Left renal cortex interstitium (tissue), 4 donors: ENCODE results near the gene JMJD4. TPM values are rescaled to one million over a fixed set of nuclear protein-coding genes. Genes with fewer than 3 reads are reported as not detected.

Experiments
- DNase-seq, 4 donors: peaks; one replicate each; pipeline ENCODE4 v3.0.0-alpha.2; 2013; ENCODE audit warnings: low read depth in 4 of 4, low spot score in 2 of 4, missing footprints in 1 of 4
- polyA plus RNA-seq, 4 donors: library from polyadenylated mRNA; unstranded; fragments of 120-200 nt; gene quantifications; one replicate each; pipeline ENCODE4 v1.2.1, GENCODE V29; 2013; ENCODE audit not compliant: insufficient read length in 4 of 4

The JMJD4 gene
- polyA plus RNA-seq, 4 donors: 15.7 to 22.4 (median 19.1) TPM

- no peak for DNase-seq
Measured at GRCh38 chr1:227769047-227769935, 34.2 kb upstream of the JMJD4 start.

DNA sequence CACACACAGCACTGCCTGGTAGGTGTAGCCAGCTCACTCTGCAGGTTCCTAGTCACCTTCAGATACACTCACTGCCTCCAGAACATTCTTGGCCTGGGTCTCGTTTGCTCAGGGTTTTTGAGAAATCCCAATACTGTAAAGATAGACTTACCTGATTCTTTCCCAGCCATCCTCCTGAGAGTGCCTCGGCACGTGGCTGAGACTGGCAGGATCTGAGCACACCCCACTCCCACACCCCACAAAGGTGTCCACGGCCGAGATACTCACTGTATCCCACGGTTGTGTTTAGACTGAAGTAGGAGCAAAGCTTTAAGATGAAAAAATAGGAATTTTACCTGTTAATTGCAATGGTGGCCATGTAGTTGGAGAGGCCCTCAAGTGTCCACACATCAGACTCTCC lies 33.5 kb upstream of the JMJD4 start:
- DNase-seq: no peak

GRCh38 chr1:227768125-227768439 lies 33.0 kb upstream of the JMJD4 start:
- no peak for DNase-seq

GRCh38 chr1:227767401-227768124 lies 32.5 kb upstream of the JMJD4 start:
- DNase-seq: no peak

DNA sequence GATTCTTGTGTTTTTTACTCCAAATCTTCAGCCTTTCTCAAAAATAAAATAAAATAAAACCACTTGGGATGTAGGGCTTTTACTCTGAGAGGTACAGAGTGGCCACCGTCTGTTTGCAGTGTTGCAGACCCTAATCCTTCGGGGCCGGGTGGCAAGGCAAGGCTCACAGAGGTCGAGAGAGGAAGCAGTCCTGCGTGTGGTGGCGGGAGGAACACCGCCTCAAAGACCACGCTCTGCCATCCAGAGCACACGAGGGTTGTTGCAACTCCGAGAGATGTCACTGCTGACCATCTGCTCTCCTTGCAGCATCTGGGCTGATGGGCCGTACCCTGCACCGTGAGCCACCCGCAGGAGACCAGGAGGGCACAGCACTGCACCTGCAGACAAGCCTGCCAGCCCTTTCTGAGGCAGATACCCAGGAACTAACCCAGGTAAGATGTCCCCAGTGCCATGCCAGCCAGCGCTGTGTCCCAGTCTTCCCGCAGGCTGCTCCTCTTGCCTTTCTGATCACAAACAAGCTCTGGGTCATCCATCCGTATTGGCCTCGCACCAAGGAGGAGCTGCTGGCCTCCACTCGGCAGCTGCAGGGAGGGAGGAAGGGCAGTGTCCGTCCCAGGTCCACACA lies 31.7 kb upstream of the JMJD4 start:
- no peak for DNase-seq

DNA sequence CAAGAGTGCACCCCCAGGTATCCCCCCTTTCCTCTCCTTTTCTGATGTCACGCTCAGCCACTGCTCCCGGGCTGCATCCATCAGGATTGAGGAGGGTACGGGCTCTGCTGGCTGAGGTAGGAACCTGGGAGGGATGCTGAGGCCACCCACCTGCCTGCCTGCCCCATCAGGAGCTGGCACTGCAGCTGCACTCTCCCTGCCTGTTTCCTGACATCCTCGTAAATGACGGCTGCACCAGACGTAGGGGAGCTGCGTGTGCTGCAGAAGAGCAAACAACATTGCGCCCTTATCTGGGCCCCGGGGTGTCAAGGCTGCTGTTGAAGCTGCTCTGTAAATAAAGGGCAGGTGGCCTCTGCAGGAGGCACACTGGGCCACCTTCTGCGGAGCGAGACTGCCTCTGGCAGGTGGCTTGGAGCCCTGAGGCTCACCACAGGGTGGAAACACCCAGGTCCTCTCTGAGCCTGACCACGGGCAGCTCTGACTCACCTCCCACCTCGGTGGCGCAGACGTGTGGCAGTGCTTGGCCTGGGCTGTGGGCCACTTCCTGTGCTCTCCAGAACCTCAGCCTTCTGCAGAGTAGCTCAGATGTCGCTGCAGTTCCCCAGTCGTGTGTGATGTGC lies 31.0 kb upstream of the JMJD4 start:
- no peak for DNase-seq

GRCh38 chr1:227765261-227766014 lies 30.3 kb upstream of the JMJD4 start:
- no peak for DNase-seq

DNA sequence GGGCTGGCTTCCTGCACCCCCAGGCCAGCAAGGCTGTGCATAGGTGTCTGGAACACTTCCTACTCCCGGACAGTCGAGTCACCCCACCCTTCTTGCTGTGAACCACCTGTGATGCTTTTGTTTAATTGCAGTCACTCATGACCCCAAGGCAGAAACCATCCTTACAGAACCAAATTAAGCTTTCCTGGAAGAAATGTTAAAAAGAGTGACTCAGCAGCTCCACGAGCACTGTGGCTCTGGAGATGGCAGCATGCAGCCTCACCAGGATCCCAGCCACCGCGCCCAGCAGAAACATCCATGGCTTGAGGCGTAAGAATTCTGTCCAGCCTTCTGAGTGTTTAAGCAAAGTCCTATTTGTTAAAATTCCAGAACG lies 28.9 kb upstream of the JMJD4 start:
- DNase-seq: no peak

- DNase-seq: no peak
Measured at GRCh38 chr1:227763246-227764018, 28.3 kb upstream of the JMJD4 start.

DNA sequence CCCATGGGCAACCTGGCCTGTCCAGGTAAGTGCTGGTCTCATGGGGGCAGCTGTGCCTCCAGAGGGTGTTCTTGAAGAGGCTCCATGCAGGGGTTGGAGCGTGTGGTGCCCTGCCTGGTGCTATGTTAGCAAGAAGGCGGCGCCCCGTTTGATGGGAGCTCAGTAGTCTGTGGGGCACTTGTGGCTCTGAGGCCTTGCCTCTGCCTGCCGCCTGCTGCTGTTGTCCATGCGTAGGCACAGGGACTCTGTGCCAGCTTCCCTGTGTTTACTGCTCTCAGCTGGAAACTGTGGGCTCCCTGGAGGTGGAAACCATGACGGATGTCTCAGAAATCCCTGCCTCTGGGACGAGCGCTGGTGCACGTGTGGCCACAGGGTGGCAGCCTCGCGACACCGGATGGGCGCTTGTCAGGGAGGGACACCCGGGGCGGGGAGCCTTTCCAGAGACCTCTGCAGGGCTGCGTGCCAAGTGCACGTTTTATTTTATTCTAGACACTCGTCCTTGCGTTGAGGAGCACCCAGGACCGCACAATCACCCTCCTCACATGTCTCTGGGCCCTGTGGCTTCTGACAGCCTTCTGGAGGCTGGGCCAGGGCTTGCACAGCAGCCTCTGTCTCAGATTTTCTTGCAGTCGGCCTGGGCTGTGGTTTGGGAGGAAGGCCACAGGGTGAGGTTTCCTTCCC lies 27.3 kb upstream of the JMJD4 start:
- DNase-seq: peak in 1 of 4 donors; percentile 58

- no peak for DNase-seq
Measured at GRCh38 chr1:227761621-227762230, 26.6 kb upstream of the JMJD4 start.

DNA sequence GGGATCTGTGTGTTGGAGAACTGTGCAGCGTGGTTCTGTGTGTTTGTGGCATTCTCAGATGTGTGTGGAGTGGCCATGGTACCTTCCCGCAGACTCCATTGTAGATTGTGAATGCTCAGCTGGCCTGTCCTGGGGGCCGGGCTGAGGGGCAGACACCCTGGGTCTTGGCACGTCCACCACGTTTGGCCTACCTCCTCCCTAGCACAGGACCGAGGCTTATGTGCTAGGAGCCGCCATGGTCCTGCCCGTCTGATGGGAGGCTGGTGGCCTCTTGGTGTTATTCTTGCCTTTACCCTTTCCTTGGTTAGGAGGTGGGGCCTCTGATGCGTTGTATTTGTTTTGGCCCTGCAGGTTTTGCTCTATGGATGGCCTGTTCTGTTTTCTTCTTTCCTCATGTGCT lies 25.3 kb upstream of the JMJD4 start:
- DNase-seq: no peak

DNA sequence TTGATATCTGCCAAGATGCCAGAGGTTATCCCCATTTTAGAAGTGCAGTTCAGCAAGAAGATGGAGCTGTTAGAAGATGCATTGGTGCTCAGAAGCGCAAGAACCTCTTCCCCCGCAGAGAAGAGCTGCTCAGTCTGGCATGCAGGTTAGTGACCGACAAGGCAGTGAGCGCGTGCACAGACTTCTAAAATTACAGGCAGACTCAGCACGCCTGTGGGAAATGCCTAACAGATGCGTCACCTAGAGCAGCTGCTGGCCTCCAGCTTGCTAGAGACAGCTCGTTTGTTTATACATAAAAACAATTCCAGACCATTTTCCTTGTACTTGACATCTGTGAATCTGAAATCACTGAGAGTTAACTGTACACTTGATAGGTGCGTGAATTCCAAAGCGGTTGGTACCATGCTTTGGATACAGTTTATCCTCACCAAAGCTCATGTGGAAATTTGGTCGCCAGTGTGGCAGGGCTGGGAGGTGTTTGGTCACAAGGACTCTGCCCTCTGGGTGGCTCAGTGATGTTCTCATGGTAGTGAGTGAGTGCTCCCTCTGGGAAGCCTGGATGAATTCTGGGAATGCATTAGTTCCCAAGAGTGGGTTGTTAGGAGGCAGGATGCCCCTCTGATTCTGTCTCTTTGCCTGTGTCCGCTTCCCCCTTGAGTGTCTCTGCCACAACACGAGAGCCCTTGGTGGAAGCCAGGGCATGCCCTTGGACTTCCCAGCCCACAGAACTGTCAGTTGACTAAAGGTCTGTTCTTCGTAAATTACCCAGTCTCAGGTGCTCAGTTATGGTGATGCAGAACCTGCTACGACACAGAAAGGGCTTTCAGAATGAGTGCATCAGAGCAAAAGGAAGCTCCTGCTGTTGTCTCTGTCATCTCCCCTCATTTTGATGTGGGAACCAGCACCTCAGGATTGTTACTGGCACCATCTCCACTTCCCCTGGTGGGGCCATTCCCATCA lies 24.5 kb upstream of the JMJD4 start:
- DNase-seq: no peak

- no peak for DNase-seq
Measured at GRCh38 chr1:227758366-227758765, 23.3 kb upstream of the JMJD4 start.

DNA sequence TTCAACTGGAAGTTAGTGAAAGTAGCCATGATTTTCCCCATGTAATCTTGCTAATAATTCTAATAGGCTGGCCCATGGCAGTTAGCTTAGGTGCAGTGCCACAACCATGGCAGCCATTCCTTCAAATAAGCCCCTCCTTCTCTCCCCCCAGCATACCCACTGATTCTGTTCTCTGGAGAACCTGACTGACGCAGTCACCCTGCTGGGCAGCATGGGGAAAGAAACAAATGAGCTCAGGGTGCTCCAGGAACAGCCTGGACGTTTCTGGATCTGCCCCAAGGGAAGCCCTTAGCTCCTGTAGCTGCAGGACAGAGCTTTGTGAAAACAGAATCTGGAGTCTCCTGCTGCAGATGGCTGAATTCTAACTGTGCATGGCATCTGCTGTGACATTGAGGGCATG lies 22.7 kb upstream of the JMJD4 start:
- no peak for DNase-seq

GRCh38 chr1:227756172-227756959 lies 21.3 kb upstream of the JMJD4 start:
- no peak for DNase-seq

DNA sequence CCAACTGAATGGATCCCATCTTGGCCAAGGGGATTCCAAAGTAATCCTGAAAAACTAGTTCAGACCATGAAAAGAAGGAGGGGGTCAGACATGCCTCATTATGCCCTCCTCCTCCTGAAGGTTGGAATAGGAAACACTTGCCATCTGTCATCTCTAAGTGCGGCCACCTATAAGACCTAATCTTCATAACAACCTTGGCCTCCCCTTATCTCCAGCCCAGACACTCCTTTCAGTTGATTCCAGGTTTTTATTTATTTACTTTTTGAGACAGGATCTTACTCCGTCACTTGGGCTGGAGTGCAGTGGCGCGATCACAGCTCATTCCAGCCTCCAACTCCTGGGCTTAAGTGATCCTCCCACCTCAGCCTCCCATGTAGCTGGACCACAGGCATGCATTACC lies 19.9 kb upstream of the JMJD4 start:
- no peak for DNase-seq
